HG02885 (cell line): Measurements from ENCODE around the gene CDYL2.
"Not testable (repeated sequence)": the region's sequence is repeated elsewhere in the genome, so short reads cannot be mapped to it uniquely, and the experiment has no call there.

Experiments used
- ATAC-seq: cut with Tn5 transposase; IDR thresholded peaks from one replicate; pipeline ENCODE4 v1.9.1; 2021; ENCODE audit warnings: mild to moderate bottlenecking; ENCODE audit not compliant: unreplicated experiment, poor library complexity

CDYL2 gene

DNA sequence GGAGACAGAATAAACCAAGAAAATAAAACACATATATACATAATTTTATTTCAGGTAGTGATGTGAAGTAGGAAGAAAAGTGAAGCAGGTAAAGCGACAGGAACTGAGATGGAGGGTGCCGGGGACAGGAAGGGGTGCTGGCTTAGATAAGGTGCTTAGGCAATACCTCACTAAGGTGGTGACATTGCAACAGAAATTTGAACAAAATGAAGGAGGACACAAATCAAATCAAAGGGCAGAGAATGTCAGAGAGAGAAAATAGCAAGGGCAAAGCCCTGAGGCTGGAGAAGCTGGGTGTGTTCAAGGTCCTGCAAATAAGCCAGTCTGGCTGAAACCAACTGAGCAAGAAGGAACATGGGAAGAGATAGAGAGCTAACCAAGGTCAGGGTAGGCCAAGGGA, 5.0 kb upstream of the CDYL2 start:
- ATAC-seq, result no peak

DNA sequence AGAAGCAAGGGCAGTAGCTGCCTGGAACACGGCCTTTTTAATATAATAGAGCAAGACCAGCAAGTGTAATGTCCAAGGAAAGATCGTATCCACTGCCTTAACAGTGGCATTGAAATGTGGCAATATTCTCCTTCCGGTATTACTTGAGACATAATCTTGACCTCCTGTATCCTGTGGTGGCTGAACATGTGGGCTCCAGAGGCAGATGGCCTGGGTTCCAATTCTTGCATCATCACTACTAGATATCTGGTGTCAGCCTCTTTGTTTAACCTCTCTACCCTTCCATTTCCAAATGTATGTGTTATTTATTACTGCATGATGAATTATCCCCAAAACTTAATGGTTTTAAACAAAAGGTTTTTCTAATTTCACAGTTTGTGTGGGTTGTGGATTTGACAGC, 3.5 kb upstream of the CDYL2 start:
- no peak for ATAC-seq

DNA sequence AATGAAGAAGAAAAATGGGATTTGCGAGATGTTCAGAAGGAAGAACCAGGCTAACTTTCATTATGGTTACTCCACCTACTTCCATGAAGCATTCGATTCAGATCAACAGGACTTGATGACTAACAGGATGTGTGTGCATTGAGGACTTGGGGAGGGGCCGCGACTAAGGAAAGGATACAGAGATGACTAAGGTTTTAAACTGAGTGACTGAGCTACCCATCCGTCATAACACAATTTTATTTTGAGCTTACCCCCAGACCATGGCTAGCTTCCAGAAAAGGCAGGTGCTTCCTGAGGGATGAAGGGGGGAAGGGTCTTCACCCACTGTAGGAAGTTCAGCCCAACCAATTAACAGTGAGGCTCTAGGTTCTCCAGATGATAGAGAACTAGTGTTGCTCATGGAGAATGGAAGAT, 2.5 kb upstream of the CDYL2 start:
- no peak for ATAC-seq

DNA sequence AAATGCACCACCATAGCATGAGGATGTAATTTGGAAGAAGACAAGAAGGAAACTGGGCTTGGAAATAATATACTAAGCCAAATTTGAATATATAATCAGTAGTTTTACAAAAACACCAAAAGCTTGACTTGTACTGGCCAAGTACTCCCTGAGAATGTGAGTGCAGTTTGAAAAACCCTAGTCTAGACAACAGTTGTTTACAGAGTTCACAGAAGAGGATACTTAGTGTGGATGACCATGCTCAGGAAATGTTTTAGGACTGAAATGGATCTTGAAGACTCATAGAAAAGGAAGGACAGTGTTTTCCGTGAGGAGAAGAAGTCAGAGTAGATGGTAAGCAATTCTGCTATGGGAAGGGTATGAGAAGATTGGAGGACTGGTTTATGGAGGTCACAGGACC, 1.9 kb upstream of the CDYL2 start:
- ATAC-seq, result no peak

DNA sequence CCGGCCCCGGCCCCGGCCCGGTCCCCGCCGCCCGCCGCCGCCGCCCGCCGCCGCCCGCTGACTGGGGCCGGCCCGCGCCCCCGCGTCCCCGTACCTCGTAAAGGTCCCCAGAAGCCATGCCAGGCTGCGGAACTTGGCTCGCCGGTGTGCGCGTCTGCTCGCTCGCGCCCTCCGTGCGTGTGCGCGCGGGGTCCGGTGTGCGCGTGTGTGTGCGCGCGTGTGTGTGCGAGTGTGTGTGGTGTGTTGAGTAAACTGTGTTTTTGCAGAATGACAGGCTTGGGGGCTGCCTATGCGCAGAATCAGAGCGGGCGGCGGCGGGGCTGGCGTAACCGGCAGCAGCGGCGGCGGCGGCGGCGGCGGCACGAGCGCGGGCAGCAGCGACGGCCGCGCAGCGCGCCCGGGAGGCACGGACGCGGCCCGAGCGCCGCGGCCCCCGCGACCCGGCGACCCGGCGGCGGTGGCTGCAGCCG, 307 bp downstream of the CDYL2 start:
- ATAC-seq, result peak; percentile 46

DNA sequence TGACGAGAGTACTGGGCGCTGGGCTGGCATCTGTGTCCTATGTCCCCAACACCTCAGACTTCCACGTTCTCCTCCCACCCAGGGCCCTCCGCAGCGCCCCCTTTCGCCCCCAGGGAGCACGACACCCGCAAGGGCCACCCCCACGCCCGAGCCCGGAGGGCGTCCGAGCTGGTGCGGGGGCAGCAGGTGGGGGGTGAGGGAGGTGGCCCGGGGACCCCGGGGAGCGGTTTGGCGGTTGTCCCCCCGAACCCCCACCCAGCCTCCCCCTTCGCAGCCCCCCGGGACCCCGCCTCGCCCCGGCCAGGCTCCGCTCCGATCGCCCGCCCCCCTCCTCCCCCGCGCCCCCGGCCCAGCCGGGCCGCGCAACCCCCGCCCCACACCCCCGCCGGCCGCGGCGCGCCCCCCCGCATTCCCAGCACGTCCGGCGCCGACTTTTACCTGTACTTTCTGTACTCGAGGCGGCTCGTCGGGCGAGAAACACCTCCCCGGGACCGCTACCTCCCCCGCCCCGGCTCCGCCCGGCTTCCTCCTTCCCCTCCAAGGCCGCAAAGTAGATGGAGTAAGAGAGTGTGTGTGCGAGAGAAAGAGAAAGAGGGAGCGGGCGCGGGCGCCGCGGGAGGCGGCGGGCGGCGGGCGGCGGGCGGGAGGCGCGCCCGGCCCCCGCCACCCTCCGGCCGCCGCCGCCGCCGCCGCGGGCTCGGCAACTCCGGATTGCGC, 901 bp downstream of the CDYL2 start:
- peak; percentile 34 for ATAC-seq

DNA sequence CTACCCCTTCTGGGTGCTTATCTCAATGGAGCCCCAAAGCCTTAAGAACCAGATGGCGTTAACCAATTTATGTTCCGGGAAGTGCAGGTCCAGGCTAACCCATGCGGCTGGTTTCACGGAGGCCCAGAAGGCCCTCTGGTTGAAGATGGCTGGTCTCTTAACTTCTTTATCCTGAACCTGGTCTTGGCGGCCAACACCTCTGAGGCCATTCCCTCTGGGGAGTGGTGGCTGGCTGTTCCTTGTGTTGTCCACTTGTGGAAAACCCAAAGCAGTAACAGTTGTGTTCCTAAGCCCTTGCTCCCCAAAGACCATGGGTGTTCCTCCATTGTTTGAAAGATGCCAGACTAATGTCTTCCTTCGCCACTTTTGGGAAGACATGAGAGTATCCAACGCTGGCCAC, 1.5 kb downstream of the CDYL2 start:
- no peak for ATAC-seq

DNA sequence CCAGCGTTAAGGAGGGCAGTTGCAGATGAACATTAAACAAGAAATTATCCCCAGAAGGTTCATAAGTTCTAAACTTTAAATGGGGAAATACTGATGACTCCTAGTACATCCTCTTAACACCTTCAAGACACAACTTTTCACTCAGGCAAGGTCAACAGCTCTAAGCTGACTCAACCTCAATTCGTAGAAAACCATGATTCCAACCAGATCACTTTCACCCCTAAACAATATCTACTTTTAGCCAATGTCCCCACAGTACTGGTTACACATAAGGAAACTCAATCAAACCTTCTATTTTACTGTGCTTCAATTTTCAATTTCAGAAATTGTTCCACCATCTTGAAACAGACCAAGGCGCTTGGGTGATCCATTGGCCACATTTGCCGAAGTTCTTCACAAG, 2.3 kb downstream of the CDYL2 start:
- no peak for ATAC-seq

DNA sequence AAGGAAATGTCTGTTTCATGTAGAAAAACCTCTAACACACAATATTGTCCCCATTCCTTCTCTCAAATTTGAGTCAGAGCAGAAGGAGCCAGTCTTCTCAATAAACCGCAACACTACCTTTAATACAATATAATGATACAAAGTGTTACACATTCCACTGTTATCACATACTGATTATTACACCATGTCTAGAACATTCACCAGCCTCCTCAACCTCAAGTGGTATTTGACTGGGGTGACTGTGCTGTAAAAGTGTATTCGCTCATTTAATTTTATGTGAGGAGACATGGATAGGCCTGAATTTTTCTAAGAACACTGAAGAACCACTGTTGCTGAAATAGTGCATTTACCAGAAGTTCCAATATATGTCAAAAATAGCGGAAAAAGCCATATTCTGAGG, 10.3 kb downstream of the CDYL2 start:
- ATAC-seq, result no peak

DNA sequence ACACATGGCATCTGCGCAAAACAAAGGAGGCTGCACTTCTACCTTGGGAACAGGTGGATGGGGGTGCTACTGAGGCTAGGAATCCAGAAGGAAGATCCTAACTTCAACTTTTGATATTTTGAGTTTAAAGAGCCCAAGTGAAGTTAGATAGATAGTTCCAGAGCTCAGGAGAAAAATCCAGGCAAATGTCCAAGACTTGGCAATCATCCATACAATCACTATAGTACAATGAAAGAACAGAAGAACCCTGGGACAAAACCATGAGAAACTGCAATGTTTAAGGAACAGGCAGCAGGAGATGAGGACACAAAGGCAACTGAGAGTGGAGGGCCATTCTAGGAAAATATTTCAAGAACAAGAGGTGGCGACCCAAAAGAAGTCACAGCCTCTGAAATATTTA, 12.4 kb downstream of the CDYL2 start:
- ATAC-seq, result no peak

DNA sequence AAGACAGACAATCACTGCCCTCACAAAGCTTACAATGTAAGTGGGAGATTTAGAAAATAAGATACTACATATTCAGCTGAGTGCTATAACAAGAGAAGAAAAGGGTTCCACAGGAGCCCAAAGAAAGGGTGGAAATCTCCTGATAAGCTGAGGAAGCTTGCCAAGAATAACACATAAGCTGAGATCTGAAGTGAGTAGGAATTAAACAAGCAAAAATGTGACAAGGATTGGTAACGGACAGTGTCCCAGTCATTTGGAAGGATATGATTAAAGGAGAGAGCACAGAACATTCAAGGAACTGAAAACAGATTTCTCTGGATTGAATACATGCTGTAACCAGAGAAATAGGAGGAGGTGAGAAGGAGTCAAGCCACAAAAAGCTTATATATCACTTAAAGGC, 13.0 kb downstream of the CDYL2 start:
- ATAC-seq, result no peak

DNA sequence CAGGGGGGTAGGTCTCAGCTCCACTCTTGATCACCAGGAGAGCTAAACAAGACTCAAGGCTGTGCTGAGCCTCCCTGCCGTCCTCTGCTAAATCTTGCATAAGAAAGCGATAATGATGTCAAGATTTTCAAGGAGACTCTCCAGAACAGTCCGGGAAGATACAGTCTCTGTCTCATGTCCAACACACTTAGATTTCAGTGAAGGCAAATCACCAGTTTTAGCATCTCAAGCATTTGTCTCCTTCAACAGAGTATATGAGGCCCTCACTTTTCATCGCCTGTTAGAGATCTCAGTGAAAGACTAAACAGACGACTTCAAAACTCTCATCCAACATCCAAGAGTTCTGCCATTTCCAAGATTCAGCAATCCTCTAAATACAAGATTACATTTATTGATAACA, 13.6 kb downstream of the CDYL2 start:
- no peak for ATAC-seq

DNA sequence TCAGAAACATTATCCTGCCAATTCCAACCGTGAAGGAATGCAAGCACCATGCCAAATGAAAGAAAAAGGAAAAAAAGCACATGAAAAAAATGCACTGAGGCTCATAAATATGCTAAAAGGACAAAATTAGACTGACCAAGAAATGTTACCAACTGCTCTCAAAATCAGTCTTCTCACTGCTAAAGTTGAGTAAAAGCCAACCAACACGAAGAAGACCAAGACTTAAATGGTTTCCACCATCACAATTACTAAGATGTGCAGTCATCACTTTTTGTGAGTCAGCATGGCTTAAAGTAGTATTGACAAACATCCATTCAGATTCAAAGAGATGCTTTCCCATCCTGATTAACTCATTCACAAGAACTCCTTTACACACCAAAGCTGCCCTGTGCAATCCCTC, 16.4 kb downstream of the CDYL2 start:
- no peak for ATAC-seq

DNA sequence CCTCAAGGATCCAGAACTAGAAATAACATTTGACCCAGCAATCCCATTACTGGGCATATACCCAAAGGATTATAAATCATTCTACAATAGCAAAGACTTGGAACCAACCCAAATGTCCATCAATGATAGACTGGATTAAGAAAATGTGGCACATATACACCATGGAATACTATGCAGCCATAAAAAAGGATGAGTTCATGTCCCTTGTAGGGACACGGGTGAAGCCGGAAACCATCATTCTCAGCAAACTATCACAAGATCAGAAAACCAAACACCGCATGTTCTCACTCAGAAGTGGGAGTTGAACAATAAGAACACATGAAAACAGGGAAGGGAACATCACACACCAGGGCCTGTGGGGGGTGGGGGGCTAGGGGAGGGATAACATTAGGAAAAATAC, 17.8 kb downstream of the CDYL2 start:
- not testable (repeated sequence) for ATAC-seq

DNA sequence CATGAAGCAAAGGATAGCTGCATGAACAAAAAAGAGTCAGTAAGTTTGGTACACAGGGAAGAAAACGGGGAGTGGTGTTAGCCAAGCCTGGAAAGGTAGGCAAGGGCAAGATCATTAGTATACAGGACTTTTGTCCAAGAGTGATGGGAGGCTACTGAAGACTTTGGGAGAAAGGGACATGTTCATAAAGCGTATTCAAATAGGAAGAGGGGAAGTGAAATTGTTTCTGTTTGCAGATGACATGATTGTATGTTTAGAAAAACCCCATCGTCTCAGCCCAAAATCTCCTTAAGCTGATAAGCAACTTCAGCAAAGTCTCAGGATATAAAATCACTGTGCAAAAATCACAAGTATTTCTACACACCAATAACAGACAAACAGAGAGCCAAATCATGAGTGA, 19.4 kb downstream of the CDYL2 start:
- no peak for ATAC-seq

DNA sequence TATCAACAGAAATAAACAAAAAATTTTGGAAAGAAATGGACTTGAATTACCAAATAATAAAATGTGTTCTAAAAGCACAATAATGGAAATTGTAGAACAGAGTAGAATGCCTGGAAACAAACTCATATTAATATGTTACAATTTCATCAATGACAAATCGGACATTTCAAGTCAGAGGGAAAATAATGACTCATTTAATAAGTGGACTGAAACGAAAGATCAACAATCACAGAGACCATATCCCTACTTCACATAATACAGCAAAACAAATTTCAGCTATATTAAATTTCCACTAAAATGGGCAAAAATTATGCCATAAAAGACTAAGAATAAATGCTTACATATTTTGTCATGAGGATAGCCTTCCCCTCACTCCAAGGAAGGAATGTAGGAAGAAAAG, 25.7 kb downstream of the CDYL2 start:
- ATAC-seq, result no peak

DNA sequence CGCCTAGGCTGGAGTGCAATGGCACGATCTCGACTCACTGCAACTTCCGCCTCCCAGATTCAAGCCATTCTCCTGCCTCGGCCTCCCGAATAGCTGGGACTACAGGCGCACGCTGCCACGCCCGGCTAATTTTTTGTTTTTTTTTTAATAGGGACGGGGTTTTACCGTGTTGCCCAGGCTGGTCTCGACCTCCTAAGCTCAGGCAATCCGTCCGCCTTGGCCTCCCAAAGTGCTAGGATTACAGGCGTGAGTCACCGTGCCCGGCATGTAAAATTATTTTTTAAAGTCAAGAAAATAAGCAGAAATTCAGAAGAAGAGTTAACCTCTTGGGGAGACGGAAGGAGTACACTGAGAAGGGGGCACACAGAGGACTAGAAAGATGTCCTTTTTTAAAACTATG, 27.5 kb downstream of the CDYL2 start:
- ATAC-seq, result no peak

DNA sequence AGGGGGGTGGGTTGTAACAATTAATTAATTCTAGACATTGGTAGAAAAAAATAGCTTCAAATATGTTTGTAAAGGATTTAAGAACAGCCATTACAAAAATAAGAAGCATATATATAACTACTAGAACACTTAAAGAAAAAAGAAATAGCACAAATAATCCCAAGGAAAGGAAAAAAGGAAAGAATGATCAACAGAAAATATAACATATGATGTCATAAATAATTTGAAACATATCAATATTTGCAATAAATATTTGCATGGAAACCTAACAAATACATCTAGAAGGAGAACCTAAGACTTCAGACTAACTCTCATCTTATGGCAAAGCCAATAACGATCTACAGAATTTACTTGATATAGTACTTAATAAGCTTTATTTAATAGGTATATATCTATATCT, 28.9 kb downstream of the CDYL2 start:
- no peak for ATAC-seq

DNA sequence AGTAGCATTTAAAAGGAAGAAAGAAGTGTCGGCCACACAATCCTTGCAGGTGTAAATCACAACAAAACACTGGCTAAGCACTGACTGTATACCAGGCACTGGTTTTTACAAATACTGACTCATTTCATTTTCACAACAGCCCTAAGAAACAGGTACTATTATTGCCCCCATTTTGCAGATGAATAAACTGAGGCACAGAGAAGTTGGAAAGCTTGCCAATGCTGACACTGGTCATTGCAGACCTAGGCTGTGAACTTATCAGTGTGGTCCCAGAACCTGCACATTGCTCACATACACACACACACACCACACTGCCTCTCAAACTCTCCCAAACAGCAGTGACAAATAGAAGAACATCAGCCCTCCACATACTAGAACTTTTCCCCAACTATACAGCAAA, 37.6 kb downstream of the CDYL2 start:
- ATAC-seq, result no peak

DNA sequence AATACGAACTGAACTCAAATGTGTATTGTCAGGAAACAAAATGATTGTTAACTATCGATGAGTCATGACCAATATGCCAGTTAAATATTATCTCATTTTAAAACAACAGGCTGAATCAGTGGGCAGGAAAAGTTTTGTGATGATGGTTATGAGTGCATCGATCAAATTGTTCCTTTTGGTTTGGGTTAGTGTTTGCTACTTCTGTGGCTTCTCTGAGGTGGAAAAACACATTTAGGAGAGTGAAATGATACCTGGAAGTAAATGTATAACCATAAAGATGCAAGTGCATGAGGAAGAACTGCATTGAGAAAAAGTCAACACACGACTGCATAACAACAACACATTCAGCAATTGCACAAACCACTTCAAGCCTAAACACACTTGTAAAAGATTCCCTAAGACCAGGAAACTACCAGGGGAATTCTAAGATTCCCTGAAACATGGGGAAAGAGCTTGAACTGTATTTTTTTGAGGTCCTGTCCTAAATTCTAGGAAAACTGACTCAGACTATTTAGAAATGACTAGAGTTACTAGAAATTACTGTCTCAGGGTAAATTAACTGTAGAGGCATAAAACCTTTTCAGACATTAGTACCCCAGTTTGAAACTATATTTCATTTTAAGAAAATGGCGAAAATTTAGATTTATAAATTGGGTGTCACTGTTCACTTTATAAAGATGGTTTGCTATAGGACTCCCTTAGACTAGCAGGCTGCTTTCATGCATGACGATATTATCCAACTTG, 44.8 kb downstream of the CDYL2 start:
- ATAC-seq, result no peak

DNA sequence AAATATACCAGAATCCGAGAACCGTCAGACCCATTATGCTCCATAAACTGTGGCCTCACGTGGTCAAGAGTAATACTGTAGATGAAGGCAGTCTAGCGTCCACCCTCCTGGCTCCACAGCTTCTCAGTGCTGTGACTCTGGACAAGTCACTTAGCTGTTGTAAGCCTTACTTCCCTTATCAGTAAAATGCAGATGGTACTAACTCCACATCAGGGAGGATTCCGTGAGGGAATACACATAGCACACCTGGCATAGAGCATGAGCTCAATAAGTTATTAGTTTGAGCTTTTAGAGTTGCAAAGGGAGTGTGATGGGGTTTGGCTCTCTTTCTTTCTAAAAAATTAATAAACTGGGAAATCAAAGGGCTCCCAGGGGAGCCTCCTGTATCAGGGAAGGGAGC, 49.9 kb downstream of the CDYL2 start:
- no peak for ATAC-seq

DNA sequence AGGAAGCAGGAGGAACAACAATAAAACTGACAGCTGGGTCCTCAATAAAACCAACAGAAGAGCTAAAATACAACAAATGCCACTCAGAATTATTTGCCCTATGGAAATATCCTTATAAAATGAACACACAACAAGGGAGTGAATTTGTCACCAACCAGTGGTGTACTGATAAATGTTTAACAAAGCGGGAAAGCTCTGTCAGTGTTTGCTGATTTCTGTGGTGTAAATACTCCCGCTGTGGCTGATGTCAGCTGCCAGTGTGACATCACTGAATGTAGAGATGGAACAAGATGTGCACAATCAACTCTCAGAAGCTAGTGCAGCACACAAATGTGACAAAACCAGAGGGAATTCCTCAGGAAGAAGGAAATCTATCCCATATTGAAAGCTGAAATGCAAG, 51.9 kb downstream of the CDYL2 start:
- no peak for ATAC-seq
